Neuronal stem cell (in vitro differentiated cells): ENCODE measurements around the gene ZNF174.

Experiments used
- DNase-seq: peaks from one replicate; pipeline ENCODE4 v3.0.0-alpha.2; 2013; ENCODE audit warnings: low spot score
- H2AFZ ChIP-seq: one replicate; pipeline ENCODE4 v1.6.1; 2013; ENCODE audit warnings: mild to moderate bottlenecking, low read length, inconsistent platforms
- H2AK5ac ChIP-seq: 2 replicates; pipeline ENCODE4 v1.6.1; 2013; ENCODE audit warnings: low read depth, mild to moderate bottlenecking, inconsistent platforms, low read length, moderate library complexity, mixed read lengths
- H2BK120ac ChIP-seq: 2 replicates; pipeline ENCODE4 v1.6.1; 2013; ENCODE audit warnings: low read depth, mild to moderate bottlenecking, inconsistent platforms, low read length, moderate library complexity, mixed read lengths
- H2BK12ac ChIP-seq: one replicate; pipeline ENCODE4 v1.6.1; 2013; ENCODE audit warnings: low read length, inconsistent platforms
- H2BK15ac ChIP-seq: 2 replicates; pipeline ENCODE4 v1.6.1; 2013; ENCODE audit warnings: mild to moderate bottlenecking, low read length, inconsistent platforms, mixed read lengths
- H2BK5ac ChIP-seq: one replicate; pipeline ENCODE4 v1.6.1; 2013; ENCODE audit warnings: inconsistent platforms, mild to moderate bottlenecking, low read length, moderate library complexity
- H3K14ac ChIP-seq: one replicate; pipeline ENCODE4 v1.6.1; 2013; ENCODE audit warnings: low read length, inconsistent platforms
- H3K18ac ChIP-seq: 2 replicates; pipeline ENCODE4 v1.6.1; 2013; ENCODE audit warnings: low read length, inconsistent platforms
- H3K23ac ChIP-seq: 2 replicates; pipeline ENCODE4 v1.6.1; 2013; ENCODE audit warnings: low read depth, mild to moderate bottlenecking, mixed read lengths, low read length, inconsistent platforms; ENCODE audit not compliant: poor library complexity
- H3K27ac ChIP-seq: replicated peaks from 3 replicates; pipeline ENCODE4 v1.5.1; 2013; ENCODE audit warnings: low read length, inconsistent platforms
- H3K27me3 ChIP-seq, 3 experiments: 2 replicates each; pipeline ENCODE4 v1.6.1; 2013; ENCODE audit warnings: low read length in 3 of 3, mild to moderate bottlenecking in 2 of 3, inconsistent platforms in 1 of 3, low read depth in 1 of 3, mixed read lengths in 1 of 3, moderate library complexity in 1 of 3; ENCODE audit not compliant: control insufficient read depth in 3 of 3, insufficient read depth in 3 of 3
- H3K36me3 ChIP-seq, 2 donors: replicated peaks in 1 of 2; 2 replicates each; pipeline ENCODE4 v1.6.1; 2013; ENCODE audit warnings: low read length in 2 of 2; ENCODE audit not compliant: control insufficient read depth in 2 of 2, insufficient read depth in 2 of 2
- H3K4ac ChIP-seq: 2 replicates; pipeline ENCODE4 v1.6.1; 2013; ENCODE audit warnings: inconsistent platforms, mild to moderate bottlenecking, low read length, moderate library complexity
- H3K4me1 ChIP-seq, 2 donors: 1 replicate in 1 of 2; 2 replicates in 1 of 2; pipeline ENCODE4 v1.6.1; 2013; ENCODE audit warnings: low read length in 2 of 2, low read depth in 1 of 2; ENCODE audit not compliant: control insufficient read depth in 2 of 2, insufficient read depth in 1 of 2
- H3K4me2 ChIP-seq: one replicate; pipeline ENCODE4 v1.6.1; 2013; ENCODE audit warnings: mild to moderate bottlenecking, low read length, inconsistent platforms; ENCODE audit not compliant: insufficient read depth, poor library complexity, severe bottlenecking
- H3K4me3 ChIP-seq, 2 donors: 2 replicates each; pipeline ENCODE4 v1.5.1; 2013; ENCODE audit warnings: low read length in 2 of 2, mild to moderate bottlenecking in 2 of 2, inconsistent platforms in 1 of 2, moderate library complexity in 1 of 2
- H3K79me1 ChIP-seq: one replicate; pipeline ENCODE4 v1.6.1; 2013; ENCODE audit warnings: low read depth, mild to moderate bottlenecking, inconsistent platforms, low read length, moderate library complexity
- H3K9ac ChIP-seq: one replicate; pipeline ENCODE4 v1.6.1; 2013; ENCODE audit warnings: mild to moderate bottlenecking, low read depth, low read length, inconsistent platforms; ENCODE audit not compliant: poor library complexity
- H3K9me3 ChIP-seq, 2 donors: replicated peaks in 1 of 2; 2 replicates each; pipeline versions ENCODE3 to v1.6.1; 2013; ENCODE audit warnings: low read length in 2 of 2, mild to moderate bottlenecking in 2 of 2, inconsistent platforms in 1 of 2, low read depth in 1 of 2, mixed read lengths in 1 of 2, moderate library complexity in 1 of 2; ENCODE audit not compliant: control insufficient read depth in 2 of 2, insufficient read depth in 1 of 2
- H4K8ac ChIP-seq: one replicate; pipeline ENCODE4 v1.6.1; 2013; ENCODE audit warnings: low read depth, mild to moderate bottlenecking, inconsistent platforms, low read length, moderate library complexity
- H4K91ac ChIP-seq: one replicate; pipeline ENCODE4 v1.6.1; 2013; ENCODE audit warnings: low read length, low read depth, mild to moderate bottlenecking, inconsistent platforms; ENCODE audit not compliant: poor library complexity
- WGBS, 2 donors: extraction: QIAGEN DNeasy Blood & Tissue Kit; methylation state at CpG; one replicate each; pipeline ENCODE4 v1.1.7; 2013; ENCODE audit warnings: missing lambda C conversion rate in 2 of 2, mixed read lengths in 1 of 2; ENCODE audit not compliant: insufficient read length in 2 of 2, insufficient replicate concordance in 1 of 2; ENCODE audit errors: extremely low coverage in 2 of 2; 5-methylcytosine and 5-hydroxymethylcytosine counted together

The ZNF174 gene

DNA sequence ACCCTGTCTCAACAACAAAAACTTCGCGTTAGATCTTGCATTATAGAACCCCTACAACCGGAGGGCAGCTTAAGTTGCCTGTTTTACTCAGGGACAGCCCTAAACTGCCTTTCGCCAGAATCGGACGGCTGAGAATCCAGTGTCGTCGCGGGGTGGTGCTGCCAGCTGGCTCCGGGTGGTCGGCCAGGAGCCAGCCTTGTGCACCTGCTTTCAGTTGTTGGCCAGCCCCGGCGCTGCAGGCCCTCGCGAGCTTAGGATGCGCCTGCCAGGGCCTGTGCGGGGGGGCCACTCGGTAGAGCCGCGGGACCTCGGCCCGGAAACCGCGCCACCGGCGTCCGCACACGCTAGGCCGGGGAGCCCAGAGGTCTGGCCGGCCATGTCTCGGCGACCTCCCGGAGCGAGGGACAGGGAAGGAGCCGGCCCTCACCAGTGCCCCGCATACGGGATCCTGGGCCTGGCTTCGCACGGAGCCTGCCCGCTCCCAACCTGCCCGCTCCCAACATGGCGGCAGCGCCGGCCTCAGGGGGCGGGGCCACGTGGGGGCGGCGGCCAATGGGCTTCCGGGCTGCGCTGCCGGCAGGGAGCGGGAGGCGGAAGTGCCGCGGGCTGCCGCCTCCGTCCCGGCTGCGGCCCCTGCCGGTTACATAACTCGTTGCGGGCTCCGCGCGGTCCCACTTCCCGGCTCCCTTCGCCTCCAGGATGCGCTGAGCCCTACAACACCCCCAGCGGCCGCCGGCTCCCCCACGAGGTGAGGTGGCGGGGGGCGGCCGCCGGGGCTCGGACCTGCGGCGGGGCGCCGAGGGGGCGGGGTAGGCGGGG lies 56.6 kb downstream of the ZNF174 start:
- peak overlapping the region; percentile 99 for H3K9ac ChIP-seq
- no peak overlapping the region for H2BK12ac ChIP-seq
- no peak overlapping the region for H3K4ac ChIP-seq
- H3K27me3 ChIP-seq: no peaks in the 10 kb centered on the region
- DNase-seq: peak; percentile 93
- no CpG with 5 or more reads among the region's 83 CpGs for WGBS, 2 donors
- no peaks in the 10 kb centered on the region for H3K9me3 ChIP-seq
- H2BK15ac ChIP-seq: no peak overlapping the region
- peak overlapping the region; percentile 88 for H2BK5ac ChIP-seq
- H2BK120ac ChIP-seq: no peak overlapping the region
- H3K27ac ChIP-seq: peak overlapping the region; percentile 95
- peak overlapping the region; percentile 98 for H3K18ac ChIP-seq
- no peak overlapping the region for H4K91ac ChIP-seq
- peaks cover 0 to 12% of the 10 kb centered on the region in 2 donors for H3K36me3 ChIP-seq
- peak overlapping the region; percentile 1 for H2AK5ac ChIP-seq
- no peak overlapping the region for H4K8ac ChIP-seq
- H3K4me3 ChIP-seq: peak overlapping the region; percentile 77 to 92
- H3K14ac ChIP-seq: peak overlapping the region; percentile 25
- peak overlapping the region; percentile 99 for H2AFZ ChIP-seq
- peaks cover 17 to 21% of the 10 kb centered on the region in 2 donors for H3K4me1 ChIP-seq
- H3K23ac ChIP-seq: peak overlapping the region; percentile 80
- peak overlapping the region; percentile 80 for H3K4me2 ChIP-seq
- peaks cover 4% of the 10 kb centered on the region for H3K79me1 ChIP-seq

DNA sequence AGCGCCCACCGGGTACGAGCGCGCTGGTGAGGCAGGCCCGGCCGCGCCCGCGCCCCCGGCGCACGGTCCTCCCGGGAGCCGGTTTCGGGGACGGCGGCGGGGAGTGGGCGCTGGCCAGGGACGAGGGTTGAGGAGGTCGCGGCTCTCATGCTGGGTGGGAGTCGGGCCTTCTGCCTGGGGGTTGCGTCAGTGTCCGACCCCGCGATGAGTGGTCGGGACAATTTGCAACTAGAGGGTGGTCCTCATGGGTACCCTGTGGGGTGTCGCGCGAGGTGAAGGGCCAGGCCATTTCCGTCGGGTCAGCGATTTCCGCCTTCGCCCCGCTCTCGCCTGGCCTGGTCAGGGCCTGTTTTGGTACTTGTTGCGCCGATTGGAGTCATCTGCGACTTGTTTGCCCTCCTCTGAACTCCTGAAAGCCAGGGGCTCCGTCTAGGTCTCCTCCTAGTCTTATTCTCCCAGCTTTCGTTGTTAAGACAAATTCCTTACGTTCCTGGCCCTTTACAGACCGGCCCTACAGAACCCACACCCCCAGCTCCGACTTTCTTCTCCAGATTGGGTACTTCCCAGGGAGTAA lies 57.4 kb downstream of the ZNF174 start:
- H3K23ac ChIP-seq: peak overlapping the region; percentile 96
- peak; percentile 59 for DNase-seq
- H4K91ac ChIP-seq: no peak overlapping the region
- H3K4me1 ChIP-seq: peaks cover 17 to 21% of the 10 kb centered on the region in 2 donors
- peak overlapping the region; percentile 99 for H3K9ac ChIP-seq
- H3K4ac ChIP-seq: no peak overlapping the region
- peak overlapping the region; percentile 88 for H2BK5ac ChIP-seq
- H3K4me3 ChIP-seq: peak overlapping the region; percentile 77 to 92
- no CpG with 5 or more reads among the region's 47 CpGs for WGBS, 2 donors
- peaks cover 0 to 13% of the 10 kb centered on the region in 2 donors for H3K36me3 ChIP-seq
- no peak overlapping the region for H4K8ac ChIP-seq
- H3K27me3 ChIP-seq: no peaks in the 10 kb centered on the region
- H3K9me3 ChIP-seq: no peaks in the 10 kb centered on the region
- no peak overlapping the region for H2BK120ac ChIP-seq
- peak overlapping the region; percentile 85 for H3K14ac ChIP-seq
- peak overlapping the region; percentile 99 for H3K18ac ChIP-seq
- H2BK12ac ChIP-seq: no peak overlapping the region
- peak overlapping the region; percentile 88 for H3K27ac ChIP-seq
- peak overlapping the region; percentile 46 for H2BK15ac ChIP-seq
- H2AK5ac ChIP-seq: peak overlapping the region; percentile 95
- H3K79me1 ChIP-seq: peaks cover 4% of the 10 kb centered on the region
- peak overlapping the region; percentile 80 for H3K4me2 ChIP-seq
- H2AFZ ChIP-seq: peak overlapping the region; percentile 99

DNA sequence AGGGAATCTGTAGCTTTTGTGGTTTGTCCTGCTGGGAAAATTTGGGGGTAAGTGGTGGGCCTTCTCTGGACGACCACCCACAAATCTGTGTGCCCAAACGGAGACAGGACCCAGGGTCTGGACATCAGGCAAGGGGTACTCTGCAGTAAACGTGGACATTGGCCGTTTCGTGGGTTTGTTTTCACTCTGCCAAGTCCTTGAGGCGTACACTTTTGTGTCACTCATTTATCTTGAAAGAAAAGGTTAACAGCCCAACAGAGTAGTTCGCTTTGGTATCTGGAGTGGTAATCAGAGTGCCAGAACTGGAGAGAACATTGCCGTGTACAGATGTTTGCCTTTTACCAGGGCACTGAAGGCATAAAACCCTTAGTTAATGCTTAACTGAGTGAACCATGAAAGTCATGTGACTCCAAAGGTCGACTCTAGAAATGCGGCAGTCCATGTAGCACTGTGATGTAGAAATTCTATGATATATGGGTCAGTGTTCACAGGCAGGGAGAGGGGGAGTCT lies 57.9 kb downstream of the ZNF174 start:
- Histone ChIP-seq H3K27ac (peak overlapping the region; percentile 88), H3K23ac (no peak overlapping the region), H3K9ac (no peak overlapping the region), H3K36me3 (peaks cover 0 to 13% of the 10 kb centered on the region in 2 donors), H3K4me3 (peak overlapping the region; percentile 77 to 92), H3K27me3 (no peaks in the 10 kb centered on the region), H4K91ac (no peak overlapping the region), H2BK12ac (no peak overlapping the region), H4K8ac (no peak overlapping the region), H3K4me2 (peak overlapping the region; percentile 80), H2AK5ac (peak overlapping the region; percentile 95), H2BK15ac (no peak overlapping the region), H3K9me3 (peaks cover 0 to 2% of the 10 kb centered on the region in 2 donors), H2BK120ac (no peak overlapping the region), H2AFZ (peak overlapping the region; percentile 99), H3K79me1 (peaks cover 4% of the 10 kb centered on the region), H3K14ac (no peak overlapping the region), H3K4ac (no peak overlapping the region), H2BK5ac (no peak overlapping the region), H3K18ac (peak overlapping the region; percentile 99), H3K4me1 (peaks cover 17 to 21% of the 10 kb centered on the region in 2 donors)
- DNase-seq: no peak
- WGBS, 2 donors: no CpG with 5 or more reads among the region's 10 CpGs
